Measurements from ENCODE around the gene VAT1L.
"Not testable (repeated sequence)": the region's sequence is repeated elsewhere in the genome, so short reads cannot be mapped to it uniquely, and the experiment has no call there.

Gene VAT1L

DNA sequence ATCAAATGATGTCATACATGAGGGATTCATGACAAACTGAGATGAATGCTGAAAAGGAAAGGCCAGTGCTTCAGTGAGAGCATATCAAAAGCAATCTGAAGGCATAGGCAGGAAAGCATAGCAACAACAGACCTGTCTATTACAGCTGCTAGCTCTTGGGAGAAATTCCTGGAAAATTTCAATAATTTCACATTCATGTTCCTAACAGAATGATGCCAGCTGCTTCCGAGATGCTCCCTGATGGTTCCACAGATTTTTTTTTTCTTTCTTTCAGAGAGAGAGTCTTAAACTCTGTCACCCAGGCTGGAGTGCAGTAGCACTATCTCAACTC, 183.7 kb downstream of the VAT1L start:
- Mint-ChIP-seq H3K27me3 (peaks cover 5% of the 10 kb centered on the region), H3K9me3 (ENCODE audit: low read depth) (no peaks in the 10 kb centered on the region), H3K4me1 (ENCODE audit: low read depth) (no peaks in the 10 kb centered on the region), H3K36me3 (no peaks in the 10 kb centered on the region), H3K27ac (no peak overlapping the region), H3K4me3 (no peak overlapping the region)

DNA sequence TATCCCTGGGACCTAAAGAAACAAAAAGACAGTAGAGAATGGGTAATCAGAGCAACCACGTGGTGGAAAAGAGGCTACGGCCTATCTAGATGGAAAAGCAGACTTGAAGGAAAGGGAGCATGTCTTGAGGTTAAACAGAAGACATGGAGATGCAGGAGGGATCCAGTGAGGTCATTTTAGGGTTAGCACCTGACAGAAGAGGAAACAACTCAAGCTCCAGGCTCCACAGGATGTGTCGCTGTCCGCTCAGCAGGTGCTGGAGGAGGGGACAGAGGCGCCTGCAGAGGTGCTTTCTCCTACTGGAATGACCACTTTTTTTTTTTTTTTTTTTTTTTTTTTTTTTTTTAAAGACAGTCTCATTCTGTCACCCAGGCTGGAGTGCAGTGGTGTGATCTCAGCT, 186.5 kb downstream of the VAT1L start:
- Mint-ChIP-seq H3K27me3 (peaks cover 5% of the 10 kb centered on the region), H3K36me3 (no peaks in the 10 kb centered on the region), H3K27ac (no peak overlapping the region), H3K9me3 (ENCODE audit: low read depth) (no peaks in the 10 kb centered on the region), H3K4me3 (no peak overlapping the region), H3K4me1 (ENCODE audit: low read depth) (no peaks in the 10 kb centered on the region)

DNA sequence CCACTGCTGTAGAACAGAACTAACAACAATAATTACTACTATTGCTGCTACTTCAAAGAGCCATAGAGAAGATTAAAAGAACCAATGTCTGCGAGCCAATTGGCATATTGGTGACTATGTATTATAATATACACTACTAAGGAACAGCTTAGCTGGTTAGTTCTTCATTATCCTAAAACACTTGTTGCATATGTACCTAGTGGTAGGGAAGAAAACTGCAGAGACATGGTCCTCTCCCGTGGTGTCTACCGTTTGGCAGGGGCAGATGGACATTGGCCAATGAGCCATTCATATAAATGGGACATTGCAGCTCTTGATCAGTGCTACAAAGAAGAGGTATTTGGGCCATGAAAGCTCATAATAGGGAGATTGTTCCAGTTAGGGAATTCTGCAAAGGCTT, 187.6 kb downstream of the VAT1L start:
- peaks cover 5% of the 10 kb centered on the region for H3K27me3 Mint-ChIP-seq
- H3K4me3 Mint-ChIP-seq: no peak overlapping the region
- no peaks in the 10 kb centered on the region for H3K36me3 Mint-ChIP-seq

DNA sequence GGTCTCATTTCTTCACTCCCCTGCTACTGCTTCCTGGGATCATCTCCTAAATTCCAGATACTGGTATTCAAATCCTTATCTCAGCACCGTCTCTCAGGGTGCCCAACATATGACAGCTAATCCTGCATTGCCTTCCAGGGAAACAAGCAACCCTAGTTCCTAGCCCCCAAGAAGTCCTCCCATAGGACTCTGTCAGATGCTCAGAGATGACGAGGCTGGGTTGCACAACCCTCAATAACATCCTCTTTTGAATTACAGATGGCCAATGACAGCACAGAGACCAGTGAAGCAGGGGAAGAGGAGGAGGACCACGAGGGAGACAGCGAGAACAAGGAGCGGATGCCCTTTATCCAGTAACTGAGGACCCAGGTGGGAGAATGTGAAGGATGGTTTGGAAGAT, 189.0 kb downstream of the VAT1L start:
- no peaks in the 10 kb centered on the region for H3K4me1 Mint-ChIP-seq (ENCODE audit: low read depth)
- H3K9me3 Mint-ChIP-seq (ENCODE audit: low read depth): no peaks in the 10 kb centered on the region
- H3K27me3 Mint-ChIP-seq: peaks cover 3% of the 10 kb centered on the region
- no peak overlapping the region for H3K27ac Mint-ChIP-seq
- H3K4me3 Mint-ChIP-seq: no peak overlapping the region
- H3K36me3 Mint-ChIP-seq: no peaks in the 10 kb centered on the region

More for the DNA sequence above, 187.6 kb downstream of the VAT1L start:
- Mint-ChIP-seq H3K27ac (no peak overlapping the region), H3K9me3 (ENCODE audit: low read depth) (no peaks in the 10 kb centered on the region), H3K4me1 (ENCODE audit: low read depth) (no peaks in the 10 kb centered on the region)

DNA sequence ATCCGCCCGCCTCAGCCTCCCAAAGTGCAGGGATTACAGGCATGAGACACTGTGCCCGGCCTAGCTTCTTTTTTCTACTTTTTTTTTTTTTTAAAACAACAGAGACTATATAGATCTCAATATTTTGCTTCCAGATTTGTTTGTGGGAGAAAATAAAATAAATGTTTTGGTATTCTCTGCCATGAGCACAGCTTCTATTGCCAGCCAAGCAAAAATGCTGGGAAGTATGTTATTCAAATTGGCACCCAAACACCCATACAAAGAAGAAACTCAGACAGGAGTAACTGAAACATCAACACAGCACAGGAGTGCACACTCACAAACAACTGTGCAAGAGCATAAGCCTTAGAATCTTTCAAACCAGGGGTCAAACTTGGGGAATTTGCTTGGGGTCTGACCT, 196.7 kb downstream of the VAT1L start:
- Mint-ChIP-seq H3K36me3 (no peaks in the 10 kb centered on the region), H3K4me3 (no peak overlapping the region), H3K4me1 (ENCODE audit: low read depth) (no peaks in the 10 kb centered on the region), H3K27ac (no peak overlapping the region), H3K27me3 (peaks cover 5% of the 10 kb centered on the region), H3K9me3 (ENCODE audit: low read depth) (no peaks in the 10 kb centered on the region)

DNA sequence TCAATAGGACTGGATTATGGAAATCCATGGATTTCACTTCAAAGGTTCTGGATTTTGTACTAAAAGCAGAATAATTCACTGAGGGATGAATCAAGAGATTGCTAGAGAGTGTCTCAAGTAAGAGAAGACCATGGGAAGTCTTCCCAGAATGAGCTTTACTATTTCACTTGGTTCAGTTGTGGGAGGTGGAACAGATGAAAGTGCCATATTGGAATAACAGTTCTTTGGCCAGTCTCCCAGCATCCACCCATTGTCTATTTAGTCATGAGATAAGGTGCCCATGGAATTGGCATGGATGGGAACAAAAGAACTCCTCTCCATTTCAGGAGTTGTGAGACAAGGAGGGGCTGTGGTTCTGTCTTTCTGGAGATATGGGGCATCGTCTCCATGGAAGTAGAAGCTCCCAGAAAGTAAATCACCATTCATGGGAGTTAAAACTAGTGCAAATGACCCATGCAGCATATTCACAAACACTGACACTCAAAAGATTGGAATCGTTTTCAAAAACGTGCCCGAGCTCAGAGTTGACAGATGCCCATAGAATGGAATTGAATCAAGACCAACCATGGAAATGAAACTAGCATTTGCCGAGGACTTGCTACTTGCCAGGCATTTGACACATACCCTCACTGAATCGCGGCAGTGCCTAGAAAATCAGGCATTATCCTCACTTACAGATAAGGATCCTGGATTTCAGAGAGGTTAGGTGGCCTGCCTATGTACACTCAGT, 197.8 kb downstream of the VAT1L start:
- Mint-ChIP-seq H3K9me3 (ENCODE audit: low read depth) (no peaks in the 10 kb centered on the region), H3K4me1 (ENCODE audit: low read depth) (no peaks in the 10 kb centered on the region)

DNA sequence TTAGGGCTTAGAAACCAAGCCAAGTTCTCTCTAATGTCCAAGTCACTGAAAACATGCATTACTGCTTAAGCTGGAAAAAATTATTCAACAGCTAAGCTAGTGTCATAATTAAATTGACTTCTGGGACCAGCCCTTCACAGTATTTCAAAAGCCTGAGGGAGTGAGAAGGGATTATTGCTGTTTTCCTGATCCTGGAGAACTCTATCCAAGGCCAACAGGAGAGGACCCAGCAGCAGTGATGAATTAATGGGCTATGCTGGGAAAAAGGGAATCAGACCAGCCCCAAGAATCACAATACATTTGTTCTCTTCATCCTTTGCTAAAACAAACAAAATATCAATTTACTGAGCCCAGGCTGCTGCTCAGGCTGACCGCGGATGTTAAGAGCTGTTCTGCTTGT, 199.4 kb downstream of the VAT1L start:
- Mint-ChIP-seq H3K9me3 (ENCODE audit: low read depth) (no peaks in the 10 kb centered on the region), H3K4me3 (no peak overlapping the region), H3K27me3 (peaks cover 5% of the 10 kb centered on the region), H3K4me1 (ENCODE audit: low read depth) (no peaks in the 10 kb centered on the region), H3K27ac (no peak overlapping the region), H3K36me3 (no peaks in the 10 kb centered on the region)

More for the DNA sequence above, 197.8 kb downstream of the VAT1L start:
- Mint-ChIP-seq H3K27ac (no peak overlapping the region), H3K27me3 (peaks cover 5% of the 10 kb centered on the region), H3K36me3 (no peaks in the 10 kb centered on the region), H3K4me3 (no peak overlapping the region)

DNA sequence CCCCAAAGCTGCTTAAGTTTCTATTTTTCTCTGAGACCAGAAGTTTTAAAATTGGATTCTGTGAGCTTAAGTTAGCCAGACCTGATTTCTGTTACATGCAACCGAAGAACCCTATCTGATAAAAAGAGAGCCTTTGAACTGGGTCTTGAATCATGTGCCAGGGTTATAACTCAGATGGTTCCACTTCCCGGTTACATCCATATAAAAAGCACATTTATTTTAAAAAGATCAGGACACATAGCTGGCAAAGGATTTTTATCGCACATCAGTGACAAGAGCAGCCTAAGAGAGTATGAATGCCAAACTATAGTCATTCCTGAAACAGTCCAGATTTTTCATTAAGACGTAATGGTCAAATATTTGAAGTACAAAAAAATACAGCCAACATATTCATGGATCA, 201.5 kb downstream of the VAT1L start:
- peaks cover 5% of the 10 kb centered on the region for H3K27me3 Mint-ChIP-seq
- H3K36me3 Mint-ChIP-seq: no peaks in the 10 kb centered on the region
- H3K9me3 Mint-ChIP-seq (ENCODE audit: low read depth): peaks cover 4% of the 10 kb centered on the region
- no peak overlapping the region for H3K4me3 Mint-ChIP-seq
- no peak overlapping the region for H3K27ac Mint-ChIP-seq
- H3K4me1 Mint-ChIP-seq (ENCODE audit: low read depth): no peaks in the 10 kb centered on the region

DNA sequence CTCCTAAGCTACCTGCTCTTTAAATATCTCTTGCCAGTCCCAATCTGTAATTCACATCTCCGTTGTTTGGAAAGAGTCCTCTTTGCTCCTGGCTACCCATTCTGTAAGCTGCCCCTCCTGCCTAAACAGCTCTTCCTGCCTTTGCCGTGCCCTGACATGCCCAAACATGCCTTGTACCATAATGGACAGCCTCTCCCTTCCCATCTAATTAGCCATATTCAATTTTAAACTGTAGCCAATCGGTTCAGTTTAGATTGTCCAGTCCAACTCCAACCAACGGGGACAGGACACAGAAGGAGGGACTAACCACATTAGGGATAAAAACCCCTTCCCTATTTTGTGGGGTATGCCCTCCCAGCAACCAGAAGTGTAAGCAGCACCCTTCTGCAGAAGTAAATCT, 203.3 kb downstream of the VAT1L start:
- H3K4me3 Mint-ChIP-seq: no peak overlapping the region
- H3K9me3 Mint-ChIP-seq (ENCODE audit: low read depth): peaks cover 10% of the 10 kb centered on the region
- H3K27ac Mint-ChIP-seq: no peak overlapping the region
- no peaks in the 10 kb centered on the region for H3K4me1 Mint-ChIP-seq (ENCODE audit: low read depth)
- peaks cover 2% of the 10 kb centered on the region for H3K27me3 Mint-ChIP-seq
- no peaks in the 10 kb centered on the region for H3K36me3 Mint-ChIP-seq

DNA sequence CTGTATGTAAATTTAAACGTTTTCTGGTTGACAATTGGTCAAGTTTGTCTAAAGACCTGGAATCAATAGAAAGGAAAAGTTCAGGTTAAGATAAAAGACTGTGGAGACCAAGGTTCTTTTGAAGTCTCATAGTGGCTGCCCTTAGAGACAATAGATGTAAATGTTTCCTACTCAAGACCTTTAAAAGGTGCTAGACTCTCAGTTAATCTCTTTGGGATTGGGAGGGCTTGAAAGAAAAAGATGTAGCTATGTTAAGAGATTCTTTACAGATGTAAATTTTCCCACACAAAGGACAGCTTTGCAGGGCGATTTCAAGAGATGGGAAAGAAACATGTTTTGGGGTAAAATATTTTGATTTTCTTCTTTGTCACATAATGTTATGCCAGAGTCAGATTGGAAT, 204.0 kb downstream of the VAT1L start:
- H3K4me1 Mint-ChIP-seq (ENCODE audit: low read depth); H3K4me3 Mint-ChIP-seq; H3K27me3 Mint-ChIP-seq; H3K36me3 Mint-ChIP-seq; H3K27ac Mint-ChIP-seq: not testable (repeated sequence)
- H3K9me3 Mint-ChIP-seq (ENCODE audit: low read depth): peaks cover 13% of the 10 kb centered on the region

DNA sequence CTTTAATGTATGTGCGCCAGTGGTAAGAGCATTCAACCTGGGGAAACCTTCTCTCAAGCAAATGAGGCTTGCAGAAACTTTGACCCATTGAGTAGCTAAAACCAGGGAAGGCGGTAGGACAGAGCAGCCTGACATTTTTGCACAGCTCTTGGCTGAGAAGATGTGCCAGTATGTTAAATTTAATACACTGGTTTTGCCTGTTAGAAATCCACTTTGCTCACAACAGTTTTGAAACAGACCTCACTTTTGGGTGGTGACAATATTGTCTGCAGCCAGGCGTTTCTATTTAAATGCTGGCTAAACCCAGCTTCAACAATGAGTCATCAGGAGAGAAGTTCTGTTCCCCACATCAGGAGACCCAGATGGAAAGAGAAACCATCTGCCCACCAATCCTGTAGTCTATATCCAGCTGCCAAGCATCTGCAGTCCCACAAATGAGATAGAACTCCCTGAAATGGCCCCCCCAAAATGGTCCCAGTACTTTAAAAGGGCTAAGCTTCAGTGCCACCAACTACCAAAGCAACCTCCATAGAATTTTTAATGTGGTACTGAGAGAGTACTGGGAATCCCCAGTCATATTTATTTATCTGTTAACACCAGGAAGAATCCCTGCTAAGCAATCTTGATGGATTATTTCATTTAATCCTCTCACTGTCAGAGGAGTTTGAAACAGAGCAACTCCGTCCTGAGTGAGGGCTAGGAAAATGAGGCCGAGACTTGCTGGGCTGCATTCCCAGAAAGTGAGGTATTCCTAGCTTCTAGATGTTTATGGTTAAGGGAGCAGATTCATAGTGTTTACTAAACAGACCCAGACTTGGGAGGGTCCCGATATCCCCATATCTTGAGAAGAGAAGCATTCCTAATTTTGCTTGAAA, 205.0 kb downstream of the VAT1L start:
- Mint-ChIP-seq H3K4me3 (no peak overlapping the region), H3K9me3 (ENCODE audit: low read depth) (peaks cover 13% of the 10 kb centered on the region), H3K4me1 (ENCODE audit: low read depth) (no peaks in the 10 kb centered on the region), H3K36me3 (no peaks in the 10 kb centered on the region), H3K27ac (no peak overlapping the region), H3K27me3 (peaks cover 2% of the 10 kb centered on the region)

DNA sequence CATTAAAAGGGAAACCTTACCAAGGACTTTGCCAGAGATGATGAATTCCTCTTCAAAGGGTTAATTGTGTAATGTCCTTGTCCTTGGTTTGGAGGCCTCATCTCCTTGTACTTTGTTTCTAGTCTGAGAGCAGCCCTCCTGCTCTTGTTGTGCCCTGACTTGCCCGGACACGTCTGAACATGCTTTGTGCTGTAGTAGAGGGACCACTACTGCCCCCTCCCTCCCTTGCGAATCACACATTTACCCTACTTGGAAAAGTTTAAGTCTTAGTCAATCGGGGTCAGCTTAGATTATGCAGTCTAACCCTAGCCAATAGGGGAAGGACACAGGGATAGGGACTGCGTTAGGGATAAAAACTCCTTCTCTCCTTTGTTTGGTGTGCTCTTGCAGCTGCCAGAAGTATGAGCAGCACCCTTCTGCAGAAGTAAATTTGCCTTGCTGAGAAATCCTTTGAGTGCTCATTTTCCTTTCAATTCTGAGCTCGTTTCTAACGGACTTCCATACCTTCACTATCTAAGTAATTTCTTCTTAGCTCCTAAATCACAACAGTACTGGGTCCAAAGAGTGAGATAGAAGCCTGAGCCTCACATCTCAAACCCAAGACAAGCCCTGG, 207.6 kb downstream of the VAT1L start:
- H3K27me3 Mint-ChIP-seq: peaks cover 4% of the 10 kb centered on the region
- H3K27ac Mint-ChIP-seq: no peak overlapping the region
- H3K36me3 Mint-ChIP-seq: no peaks in the 10 kb centered on the region
- no peaks in the 10 kb centered on the region for H3K4me1 Mint-ChIP-seq (ENCODE audit: low read depth)
- H3K4me3 Mint-ChIP-seq: no peak overlapping the region
- peaks cover 13% of the 10 kb centered on the region for H3K9me3 Mint-ChIP-seq (ENCODE audit: low read depth)

DNA sequence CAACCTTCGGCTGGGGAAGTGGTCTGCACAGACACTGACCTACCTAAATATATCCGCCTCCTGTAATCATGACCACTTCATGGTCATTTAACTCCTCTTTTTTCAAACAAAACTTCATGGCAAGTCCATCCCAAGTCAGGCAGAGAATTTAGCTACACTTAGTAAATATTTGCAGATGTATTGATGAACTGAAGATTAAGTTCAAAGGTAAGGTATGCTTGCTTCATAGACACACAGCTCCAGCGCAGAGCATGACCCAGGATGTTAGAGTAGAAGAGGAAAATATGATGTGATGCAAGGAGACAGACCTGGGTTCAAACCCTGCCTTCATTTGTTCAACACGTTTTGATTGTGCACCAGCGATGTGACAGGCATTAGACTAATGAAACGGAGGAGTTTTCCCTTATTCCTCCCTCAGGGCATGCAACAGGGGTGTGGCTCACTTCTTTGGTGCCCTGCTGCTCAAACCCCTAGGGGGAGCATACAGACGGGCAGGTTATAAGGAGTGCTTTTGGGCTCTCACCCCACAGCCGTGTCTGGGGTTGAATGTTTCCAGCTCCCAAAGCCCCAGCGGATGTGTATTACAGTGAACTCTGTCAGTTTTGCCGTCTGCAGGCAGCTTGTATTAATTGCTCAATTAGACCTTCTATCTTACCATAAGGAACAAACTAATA, 210.1 kb downstream of the VAT1L start:
- H3K9me3 Mint-ChIP-seq (ENCODE audit: low read depth): peaks cover 13% of the 10 kb centered on the region
- no peaks in the 10 kb centered on the region for H3K4me1 Mint-ChIP-seq (ENCODE audit: low read depth)

DNA sequence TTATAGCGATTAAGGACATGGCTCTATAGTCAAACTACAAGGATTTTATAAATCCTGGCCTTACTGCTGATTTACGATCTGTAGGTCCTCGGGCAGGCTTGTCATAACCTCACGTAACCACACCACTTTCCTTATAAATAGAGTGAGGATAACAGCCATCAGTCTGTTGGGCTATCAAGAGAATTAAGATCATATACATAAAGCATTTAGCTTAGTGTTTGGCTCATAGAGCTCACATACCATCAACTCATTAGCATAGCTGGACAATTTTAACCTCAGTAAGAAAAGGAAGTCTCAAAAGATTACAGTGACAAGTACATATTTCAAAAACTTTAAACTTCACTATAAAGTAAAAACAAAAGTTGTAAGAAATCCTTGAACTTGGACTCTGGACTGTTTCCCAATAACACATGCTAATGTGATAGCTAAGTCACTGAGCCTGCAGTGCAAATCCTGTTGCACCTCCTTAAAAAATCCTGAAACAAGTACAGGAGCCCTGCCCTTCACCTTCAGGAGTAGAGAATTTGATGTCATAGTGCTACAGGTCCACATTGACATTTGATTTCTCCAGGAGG, 213.2 kb downstream of the VAT1L start:
- no peaks in the 10 kb centered on the region for H3K4me1 Mint-ChIP-seq (ENCODE audit: low read depth)
- no peaks in the 10 kb centered on the region for H3K36me3 Mint-ChIP-seq
- H3K4me3 Mint-ChIP-seq: no peak overlapping the region
- H3K9me3 Mint-ChIP-seq (ENCODE audit: low read depth): peaks cover 3% of the 10 kb centered on the region
- H3K27me3 Mint-ChIP-seq: peaks cover 4% of the 10 kb centered on the region
- H3K27ac Mint-ChIP-seq: no peak overlapping the region

More for the DNA sequence above, 210.1 kb downstream of the VAT1L start:
- H3K4me3 Mint-ChIP-seq: no peak overlapping the region
- H3K27ac Mint-ChIP-seq: no peak overlapping the region
- H3K36me3 Mint-ChIP-seq: no peaks in the 10 kb centered on the region
- H3K27me3 Mint-ChIP-seq: peaks cover 4% of the 10 kb centered on the region

Measured in activated naive CD8-positive, alpha-beta T cell (primary cell).